Testis (tissue), 2 donors: Measurements from ENCODE around the gene NELL1.

Source experiments
- POLR2A ChIP-seq: fragments of 450-650 bp; IDR thresholded peaks from one replicate; pipeline ENCODE4 v1.6.1; 2017; ENCODE audit warnings: antibody characterized with exemption, mild to moderate bottlenecking, moderate library complexity
- TF ChIP-seq, protein P1 (sequence below), 3 experiments: fragments of 450-650 bp in 2 of 3; fragments of 200-600 bp in 1 of 3; sonication (generic) in 1 of 3; IDR thresholded peaks; one replicate each; pipeline ENCODE4 v1.5.1; 2016 to 2019; ENCODE audit warnings: antibody characterized with exemption in 3 of 3, mild to moderate bottlenecking in 2 of 3, moderate library complexity in 1 of 3

DNA sequence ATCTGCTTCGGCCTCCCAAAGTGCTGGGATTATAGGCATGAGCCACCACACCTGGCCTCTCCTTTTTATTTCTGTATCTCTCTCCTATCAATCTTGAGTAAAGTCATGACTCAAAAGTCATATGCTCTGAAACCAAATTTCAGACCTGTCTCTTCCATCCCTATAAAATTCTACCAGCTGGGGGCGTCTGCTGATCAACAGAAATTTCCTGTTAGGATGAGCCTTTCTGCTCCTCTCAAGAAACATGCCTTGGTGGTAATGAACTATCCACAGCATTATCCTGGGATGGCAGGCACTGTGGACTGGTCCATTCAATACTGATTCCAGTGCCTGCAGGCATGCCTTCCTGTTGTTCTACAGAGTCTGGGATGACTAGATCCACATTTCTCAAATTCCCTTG, 472.6 kb downstream of the NELL1 start:
- TF ChIP-seq, protein P1, sequence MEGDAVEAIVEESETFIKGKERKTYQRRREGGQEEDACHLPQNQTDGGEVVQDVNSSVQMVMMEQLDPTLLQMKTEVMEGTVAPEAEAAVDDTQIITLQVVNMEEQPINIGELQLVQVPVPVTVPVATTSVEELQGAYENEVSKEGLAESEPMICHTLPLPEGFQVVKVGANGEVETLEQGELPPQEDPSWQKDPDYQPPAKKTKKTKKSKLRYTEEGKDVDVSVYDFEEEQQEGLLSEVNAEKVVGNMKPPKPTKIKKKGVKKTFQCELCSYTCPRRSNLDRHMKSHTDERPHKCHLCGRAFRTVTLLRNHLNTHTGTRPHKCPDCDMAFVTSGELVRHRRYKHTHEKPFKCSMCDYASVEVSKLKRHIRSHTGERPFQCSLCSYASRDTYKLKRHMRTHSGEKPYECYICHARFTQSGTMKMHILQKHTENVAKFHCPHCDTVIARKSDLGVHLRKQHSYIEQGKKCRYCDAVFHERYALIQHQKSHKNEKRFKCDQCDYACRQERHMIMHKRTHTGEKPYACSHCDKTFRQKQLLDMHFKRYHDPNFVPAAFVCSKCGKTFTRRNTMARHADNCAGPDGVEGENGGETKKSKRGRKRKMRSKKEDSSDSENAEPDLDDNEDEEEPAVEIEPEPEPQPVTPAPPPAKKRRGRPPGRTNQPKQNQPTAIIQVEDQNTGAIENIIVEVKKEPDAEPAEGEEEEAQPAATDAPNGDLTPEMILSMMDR (IDR thresholded peaks at IDR 0.05) = no peak
- no peak for TF ChIP-seq POLR2A
